K562 (cell line): ENCODE measurements around the gene ZSCAN25. TPM values are rescaled to one million over a fixed set of nuclear protein-coding genes. Genes with fewer than 3 reads are reported as not detected.

ENCODE experiments used
- TOE1 ChIP-seq, 2 experiments: fragments of 450-650 bp in 1 of 2; sonication (generic) in 1 of 2; formaldehyde crosslinking in 1 of 2; IDR thresholded peaks; 2 replicates each; pipeline versions ENCODE4 v1.7.1 to v1.8.0; 2016 to 2022; ENCODE audit warnings: borderline replicate concordance in 2 of 2, mild to moderate bottlenecking in 2 of 2, antibody characterized with exemption in 1 of 2, inconsistent platforms in 1 of 2, low read depth in 1 of 2, missing genetic modification reagents in 1 of 2, moderate library complexity in 1 of 2
- ZNF407 ChIP-seq: fragments of 450-650 bp; IDR thresholded peaks from 2 replicates; pipeline ENCODE4 v1.6.1; 2016; ENCODE audit warnings: low read depth
- polyA plus RNA-seq, 8 experiments: library from polyadenylated mRNA; depleted of rRNA in 4 of 8; stranded (reverse) in 5 of 8; unstranded in 3 of 8; fragments of >200 nt; fragmentation: Nextera tagmentation in 2 of 8; fragmentation: Illumina TruSeq in 1 of 8; extraction: Ambion mirVana in 2 of 8; extraction: Trizol in 1 of 8; gene quantifications; 2 replicates each; pipeline versions ENCODE4 v1.2.1 to v1.2.3, GENCODE V29; 2011 to 2014; ENCODE audit warnings: inconsistent platforms in 1 of 8, missing spikeins in 1 of 8
- total RNA-seq, 7 experiments: library from RNA; depleted of rRNA in 6 of 7; stranded (reverse); fragments of >200 nt in 6 of 7; fragmentation: Illumina TruSeq in 2 of 7; extraction: Trizol in 2 of 7; gene quantifications; 2 replicates each; pipeline versions ENCODE4 v1.2.1 to v1.2.3, GENCODE V29; 2011 to 2021; ENCODE audit warnings: low replicate concordance in 1 of 7

The ZSCAN25 gene
- total and polyA plus RNA-seq, 9 of the 15 experiments (the other 6 are each of a cell fraction or from before 2014, with no cell fraction given) = 0.94 to 18.4 (median 12.8) TPM

GRCh38 chr7:99667179-99667578 lies 50.4 kb downstream of the ZSCAN25 start (continued):
- TF ChIP-seq ZNF407 (no peak), TOE1 (IDR thresholded peaks at IDR 0.05; ENCODE audit: borderline replicate concordance) (no peak), TOE1 (CRISPR knock-in tag; IDR thresholded peaks at IDR 0.05; ENCODE audit: borderline replicate concordance, low read depth) (no peak)
- TF ChIP-seq, all 486 proteins: peak for 0
